ENCODE data around the gene YBX1.

DNA sequence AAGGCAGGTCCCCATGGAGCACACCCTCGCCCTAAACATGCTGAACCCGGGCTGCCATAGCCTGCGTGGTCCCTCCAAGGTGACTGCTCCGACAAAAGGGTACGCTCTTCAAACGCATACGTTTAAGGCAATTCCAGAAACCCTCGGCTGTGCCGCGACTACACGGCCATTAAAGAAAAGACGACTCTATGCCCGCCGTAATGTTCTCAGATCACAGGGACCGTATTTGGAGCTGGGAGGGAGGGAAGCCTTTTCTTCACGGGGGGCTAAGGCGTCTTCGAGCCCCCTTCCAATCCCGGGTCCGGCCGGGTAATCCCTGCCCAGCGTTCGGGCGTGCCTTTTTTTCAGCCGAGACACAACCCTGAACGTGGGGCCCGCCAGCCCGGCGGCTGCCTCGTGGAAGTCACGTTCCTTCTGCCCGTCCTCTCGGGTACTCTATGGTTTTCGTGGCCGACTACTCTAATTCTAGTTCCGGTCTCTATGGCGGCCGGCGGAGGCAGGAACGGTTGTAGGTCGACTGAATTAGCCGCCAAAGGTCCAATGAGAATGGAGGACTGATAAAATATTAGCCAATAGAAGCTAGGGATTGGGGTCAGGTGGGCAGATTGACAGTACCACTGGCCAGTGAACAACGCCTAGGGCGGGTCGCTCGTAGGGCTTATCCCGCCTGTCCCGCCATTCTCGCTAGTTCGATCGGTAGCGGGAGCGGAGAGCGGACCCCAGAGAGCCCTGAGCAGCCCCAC lies at the start of gene YBX1:
- TF ChIP-seq, protein P1, sequence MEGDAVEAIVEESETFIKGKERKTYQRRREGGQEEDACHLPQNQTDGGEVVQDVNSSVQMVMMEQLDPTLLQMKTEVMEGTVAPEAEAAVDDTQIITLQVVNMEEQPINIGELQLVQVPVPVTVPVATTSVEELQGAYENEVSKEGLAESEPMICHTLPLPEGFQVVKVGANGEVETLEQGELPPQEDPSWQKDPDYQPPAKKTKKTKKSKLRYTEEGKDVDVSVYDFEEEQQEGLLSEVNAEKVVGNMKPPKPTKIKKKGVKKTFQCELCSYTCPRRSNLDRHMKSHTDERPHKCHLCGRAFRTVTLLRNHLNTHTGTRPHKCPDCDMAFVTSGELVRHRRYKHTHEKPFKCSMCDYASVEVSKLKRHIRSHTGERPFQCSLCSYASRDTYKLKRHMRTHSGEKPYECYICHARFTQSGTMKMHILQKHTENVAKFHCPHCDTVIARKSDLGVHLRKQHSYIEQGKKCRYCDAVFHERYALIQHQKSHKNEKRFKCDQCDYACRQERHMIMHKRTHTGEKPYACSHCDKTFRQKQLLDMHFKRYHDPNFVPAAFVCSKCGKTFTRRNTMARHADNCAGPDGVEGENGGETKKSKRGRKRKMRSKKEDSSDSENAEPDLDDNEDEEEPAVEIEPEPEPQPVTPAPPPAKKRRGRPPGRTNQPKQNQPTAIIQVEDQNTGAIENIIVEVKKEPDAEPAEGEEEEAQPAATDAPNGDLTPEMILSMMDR (IDR thresholded peaks at IDR 0.05 in 8 of 11, conservative IDR thresholded peaks at IDR 0.05 in 3 of 11) = peak in 4 of 11 experiments; percentile 13 to 41 (median 20)
- TF ChIP-seq POLR2AphosphoS5 (IDR thresholded peaks at IDR 0.05) (peak; percentile 93 to 97 (median 96)), POLR2A (IDR thresholded peaks at IDR 0.05) (peak; percentile 12 to 81 (median 73))

Data from spleen (tissue), 7 donors.